Skin epidermis (tissue), 12 donors: ENCODE results near the gene ZBP1.

Experiments
- H3K27ac ChIP-seq, 21 experiments: fragments of 200-600 bp; sonication (generic) in 11 of 21; one replicate each; pipeline ENCODE4 v1.5.0; 2020; ENCODE audit warnings: mild to moderate bottlenecking in 3 of 21, inconsistent platforms in 2 of 21, moderate library complexity in 2 of 21
- H3K4me3 ChIP-seq, 7 experiments: fragments of 200-600 bp; sonication (generic) in 2 of 7; one replicate each; pipeline ENCODE4 v1.5.0; 2020; ENCODE audit warnings: inconsistent platforms in 2 of 7, mild to moderate bottlenecking in 2 of 7, moderate library complexity in 1 of 7

Gene ZBP1

DNA sequence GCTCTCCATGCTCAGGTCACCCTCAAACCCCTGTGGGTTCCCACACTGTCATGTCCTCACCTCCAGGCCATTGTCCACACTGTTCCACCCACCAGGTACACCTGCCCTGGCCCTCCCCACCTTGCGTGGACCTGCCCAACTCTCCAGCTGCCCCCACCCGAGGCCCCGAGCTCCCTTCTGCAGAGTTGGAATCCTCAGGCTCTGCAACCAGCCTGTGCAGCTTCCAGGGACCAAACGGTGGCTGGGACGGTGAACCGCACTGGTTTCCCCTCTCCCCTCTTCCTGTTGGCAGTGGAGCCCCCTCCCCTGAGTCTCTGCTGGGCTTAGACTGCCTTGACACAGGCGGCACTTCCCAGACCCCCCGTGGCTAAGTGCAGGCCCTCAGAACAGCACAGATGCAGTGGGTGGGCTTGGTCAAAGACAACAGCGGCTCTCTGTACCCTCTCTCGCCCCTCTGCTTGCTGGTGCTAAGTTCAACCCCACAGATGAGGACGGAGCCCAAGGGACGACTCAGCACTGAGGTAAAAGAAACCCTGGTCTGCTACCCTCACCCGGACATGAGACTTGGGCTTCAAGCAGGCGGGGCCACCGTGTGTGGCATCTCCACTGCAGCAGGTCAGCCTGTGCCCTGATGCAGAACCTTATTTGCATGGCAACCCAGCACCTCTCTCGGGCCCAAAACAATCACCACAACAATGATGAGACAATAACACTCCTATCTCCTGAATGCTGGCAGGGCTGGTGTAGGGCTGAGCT lies 11.0 kb downstream of the ZBP1 start:
- no peak overlapping the region for H3K27ac ChIP-seq
- no peak overlapping the region for H3K4me3 ChIP-seq

DNA sequence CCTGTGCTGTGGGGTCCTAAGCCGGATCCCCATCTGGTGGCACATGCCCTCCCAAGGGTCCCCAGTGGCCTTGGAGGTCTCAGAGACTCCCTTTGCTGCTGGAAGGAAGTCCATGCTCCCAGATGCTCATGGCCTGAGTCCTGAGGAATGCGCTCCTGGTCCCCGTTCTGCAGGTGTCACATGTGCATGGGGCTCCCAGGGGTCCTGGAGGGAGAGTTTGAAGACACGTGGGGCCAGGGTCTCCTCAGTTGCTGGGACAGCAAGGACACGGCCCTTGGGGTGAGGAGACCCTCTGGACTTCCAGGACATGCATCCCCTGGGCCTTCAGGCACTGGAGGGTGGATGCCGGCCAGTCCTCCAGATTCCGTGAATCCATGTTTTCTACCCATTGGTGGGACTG lies 11.7 kb downstream of the ZBP1 start:
- H3K27ac ChIP-seq = no peak overlapping the region
- H3K4me3 ChIP-seq = no peak overlapping the region

DNA sequence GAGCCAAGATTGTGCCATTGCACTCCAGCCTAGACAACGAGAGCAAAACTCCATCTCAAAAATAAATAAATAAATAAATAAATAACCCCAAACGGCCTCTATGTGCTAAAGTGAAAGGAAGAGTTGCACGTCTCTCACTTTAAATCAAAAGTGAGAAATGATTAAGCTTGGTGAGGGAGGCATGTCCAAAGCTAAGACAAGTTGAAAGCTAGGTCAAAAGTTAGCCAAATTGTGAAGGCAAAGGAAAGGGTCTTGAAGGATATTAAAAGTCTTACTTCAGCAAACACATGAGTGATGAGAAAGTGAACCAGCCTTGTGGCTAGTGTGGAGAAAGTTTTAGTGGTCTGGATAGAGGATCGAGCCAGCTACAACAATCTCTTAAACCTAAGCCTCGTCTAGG lies 14.3 kb downstream of the ZBP1 start:
- Histone ChIP-seq H3K4me3 (no peak overlapping the region), H3K27ac (no peak overlapping the region)

DNA sequence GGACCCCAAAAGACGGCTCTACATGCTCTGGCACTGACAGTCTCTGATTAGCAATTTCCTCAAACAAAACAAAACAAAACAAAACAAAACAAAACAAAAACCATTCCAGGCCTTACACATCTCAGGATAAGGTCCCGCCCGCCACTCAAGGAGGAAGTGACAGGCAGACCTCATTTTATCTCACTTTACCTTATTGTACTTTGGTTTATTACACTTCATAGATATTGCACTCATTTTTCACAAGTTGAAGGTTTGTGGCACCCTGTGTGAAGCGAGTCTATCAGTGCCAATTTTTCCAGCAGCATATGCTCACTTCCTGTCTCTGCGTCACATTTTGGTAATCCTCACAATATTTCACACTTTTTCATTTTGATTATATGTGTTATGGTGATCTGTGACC lies 15.2 kb downstream of the ZBP1 start:
- Histone ChIP-seq H3K27ac (peak overlapping the region in 1 of 21 experiments; percentile 29), H3K4me3 (no peak overlapping the region)

DNA sequence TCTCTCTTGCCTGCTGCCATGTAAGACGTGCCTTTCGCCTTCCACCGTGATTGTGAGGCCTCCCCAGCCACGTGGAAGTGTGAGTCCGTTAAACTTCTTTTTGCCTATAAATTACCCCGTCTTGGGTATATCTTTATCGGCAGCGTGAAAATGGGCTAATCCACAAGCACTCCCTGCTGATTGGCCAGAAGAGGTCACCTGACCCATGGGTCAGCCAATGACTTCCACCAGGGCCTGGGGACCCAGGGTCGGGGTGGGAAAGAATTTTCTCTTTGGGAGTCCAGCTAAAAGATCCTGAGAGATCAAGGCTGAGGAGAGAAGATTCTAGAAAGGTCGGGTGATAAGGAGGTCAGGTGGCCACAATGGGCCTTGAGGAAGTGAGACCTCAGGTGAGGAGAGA lies 17.1 kb downstream of the ZBP1 start:
- H3K27ac ChIP-seq = no peak overlapping the region
- H3K4me3 ChIP-seq = no peak overlapping the region

DNA sequence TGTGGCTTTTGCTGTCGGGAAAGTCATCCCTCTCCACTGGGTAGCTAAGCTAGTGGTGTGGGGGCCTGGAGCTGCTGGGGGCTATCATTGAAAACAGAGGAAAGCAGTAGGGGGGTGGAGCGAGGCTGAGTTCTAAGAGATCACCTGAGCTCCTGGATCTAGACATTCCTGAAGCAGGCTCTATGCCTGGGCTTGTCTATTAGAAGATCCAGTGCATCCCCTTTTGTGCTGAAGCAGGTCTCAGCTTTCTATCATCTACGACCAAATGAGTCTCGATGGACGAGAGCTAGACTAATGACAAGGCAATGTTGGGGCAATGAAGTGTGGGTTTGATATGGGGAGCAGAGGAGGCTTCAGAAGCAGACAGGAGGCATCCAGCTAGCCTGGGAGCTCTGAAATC lies 18.5 kb downstream of the ZBP1 start:
- Histone ChIP-seq H3K4me3 (no peak overlapping the region), H3K27ac (no peak overlapping the region)

DNA sequence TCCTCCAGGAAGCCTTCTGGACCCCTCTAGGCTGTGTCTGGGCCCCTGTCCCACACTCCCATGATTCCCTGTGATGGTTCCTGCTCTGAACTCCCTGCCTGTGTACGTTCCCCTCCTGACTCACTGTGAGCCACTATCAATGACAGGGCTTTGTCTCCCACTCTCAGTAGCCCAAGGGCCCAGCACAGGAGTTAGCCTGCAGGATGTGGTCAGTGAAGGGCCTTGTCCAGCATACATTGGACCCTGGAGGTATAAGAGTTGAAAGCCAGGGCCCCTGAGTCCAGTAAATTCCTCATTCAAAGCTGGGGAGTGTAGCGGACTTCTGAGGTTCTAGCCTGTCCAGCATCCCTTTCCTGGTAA lies 19.0 kb downstream of the ZBP1 start:
- no peak overlapping the region for H3K4me3 ChIP-seq
- H3K27ac ChIP-seq = peak overlapping the region in 1 of 21 experiments; percentile 56

DNA sequence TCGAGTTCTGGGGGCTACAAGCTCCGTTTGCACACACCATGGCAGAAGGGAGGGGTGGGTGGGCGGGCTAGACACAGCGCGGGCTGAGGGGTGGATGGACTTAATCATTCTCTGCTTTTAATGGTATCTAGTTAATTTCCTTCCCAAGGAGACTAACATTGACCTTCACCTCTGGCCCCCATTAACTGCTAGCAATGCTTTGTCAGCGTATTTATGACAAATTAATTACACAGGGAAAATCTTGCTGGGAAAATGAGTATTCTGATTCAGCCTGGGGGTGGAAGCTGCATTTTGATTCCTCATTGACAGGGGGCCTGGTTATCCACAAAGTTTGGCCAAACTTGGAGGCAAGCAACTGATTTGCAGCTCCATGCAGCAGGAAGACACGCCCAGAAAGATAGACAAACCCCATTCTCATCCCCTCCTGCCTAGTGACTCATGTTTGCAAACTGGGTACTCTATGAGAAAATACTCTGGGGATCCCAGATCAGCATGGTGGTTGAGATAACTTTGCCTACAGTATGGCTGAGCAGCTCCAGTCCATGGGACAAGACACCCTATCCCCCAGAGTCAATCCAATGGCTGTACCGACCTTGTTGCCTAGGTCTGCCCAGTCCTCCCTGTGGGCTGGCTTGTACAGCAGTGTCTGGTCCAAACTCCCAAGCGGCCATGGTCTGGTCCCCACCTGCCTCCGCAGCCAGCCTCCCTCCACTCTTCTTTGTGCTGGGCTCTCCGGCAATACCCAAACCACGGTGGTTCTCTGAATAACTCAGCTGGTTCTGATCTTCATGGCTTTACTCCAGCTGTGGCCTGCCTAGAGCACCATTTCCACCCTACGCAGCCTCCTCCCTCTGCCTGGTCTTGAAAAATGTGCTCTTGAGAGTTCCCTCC lies 19.7 kb downstream of the ZBP1 start:
- Histone ChIP-seq H3K27ac (peak overlapping the region in 1 of 21 experiments; percentile 56), H3K4me3 (no peak overlapping the region)

DNA sequence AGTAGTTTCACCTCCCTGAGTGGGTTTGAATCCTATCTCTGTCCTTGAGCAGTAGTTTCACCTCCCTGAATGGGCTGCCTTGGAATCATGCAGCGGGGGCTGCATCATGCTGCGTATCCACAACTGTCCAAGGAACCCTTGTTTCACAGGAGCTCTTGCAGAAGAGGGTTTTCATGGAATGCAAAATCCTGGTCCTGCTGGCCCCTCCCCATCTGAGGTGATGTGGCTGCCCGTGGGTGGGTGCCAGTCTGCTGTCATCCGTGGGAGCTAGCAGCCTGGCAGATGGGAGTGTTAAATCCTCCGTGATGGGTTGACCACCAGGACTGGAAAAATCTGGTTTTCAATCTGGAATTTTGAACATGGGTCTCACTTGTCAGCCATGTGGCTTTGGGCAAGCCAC lies 21.7 kb downstream of the ZBP1 start:
- no peak overlapping the region for H3K4me3 ChIP-seq
- H3K27ac ChIP-seq = no peak overlapping the region

DNA sequence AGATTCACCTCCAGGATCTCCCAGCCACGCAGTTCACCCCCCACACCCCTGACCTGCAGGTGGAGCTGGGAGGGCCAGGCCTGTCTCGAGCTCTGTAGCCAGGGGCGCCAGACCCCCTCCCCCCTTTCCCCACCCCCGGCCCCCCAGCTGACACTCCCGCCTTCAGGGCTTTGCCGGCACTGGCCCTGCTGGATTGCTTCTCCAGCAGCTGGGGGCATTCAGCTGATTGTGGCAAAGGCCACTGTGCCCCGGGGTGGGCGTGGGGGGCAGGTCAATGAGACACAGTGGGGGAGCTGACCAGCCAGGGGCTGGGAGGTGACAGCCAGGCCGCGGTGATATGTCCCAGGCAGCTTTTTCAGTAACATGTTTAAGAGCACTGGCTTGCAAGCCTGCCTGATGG lies 22.2 kb downstream of the ZBP1 start:
- no peak overlapping the region for H3K4me3 ChIP-seq
- H3K27ac ChIP-seq = no peak overlapping the region

DNA sequence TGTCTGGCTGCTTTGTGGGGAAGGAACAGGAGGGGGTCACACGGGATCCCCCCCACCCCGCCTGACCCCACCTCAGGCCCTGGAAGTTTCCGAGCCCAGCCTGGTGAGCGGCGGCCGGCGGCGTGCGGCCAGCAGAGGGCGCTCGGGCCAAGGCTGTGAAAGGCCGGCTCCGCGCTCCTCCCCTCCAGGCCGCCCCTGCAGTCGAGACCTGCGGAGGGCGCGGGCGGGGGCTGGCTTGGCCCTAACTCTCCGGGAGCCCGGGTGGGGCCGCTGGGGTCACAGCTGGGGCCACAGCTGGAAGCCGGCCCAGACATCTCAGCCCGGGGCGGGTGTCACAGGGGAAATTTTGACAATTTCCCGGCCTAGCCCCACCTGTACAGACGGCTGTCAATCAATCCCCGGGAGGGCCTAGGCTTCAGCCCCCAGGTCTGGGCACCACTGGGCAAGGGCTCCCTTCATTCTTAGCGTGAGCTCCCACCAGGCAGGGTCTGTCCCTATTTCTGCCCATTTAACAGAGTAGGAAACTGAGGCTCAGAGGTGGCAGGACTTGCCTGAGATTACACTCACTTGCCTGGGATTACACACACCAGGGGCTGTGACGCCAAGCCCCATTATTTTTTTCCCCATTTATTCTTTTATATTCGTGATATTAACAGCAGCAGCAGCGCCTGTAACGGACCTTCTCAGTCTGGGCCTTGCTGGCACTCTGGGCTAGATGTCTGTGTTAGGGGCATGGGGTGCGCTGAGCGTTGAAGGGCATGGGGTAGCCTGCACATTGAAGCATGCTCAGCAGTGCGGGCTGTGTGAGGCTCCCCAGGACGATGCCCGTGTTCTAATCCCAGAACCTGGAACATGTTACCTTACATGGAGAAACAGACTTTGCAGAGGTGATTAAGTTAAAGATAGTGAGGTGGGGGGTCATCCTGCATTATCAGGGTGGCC lies 23.0 kb downstream of the ZBP1 start:
- H3K4me3 ChIP-seq = no peak overlapping the region
- no peak overlapping the region for H3K27ac ChIP-seq

DNA sequence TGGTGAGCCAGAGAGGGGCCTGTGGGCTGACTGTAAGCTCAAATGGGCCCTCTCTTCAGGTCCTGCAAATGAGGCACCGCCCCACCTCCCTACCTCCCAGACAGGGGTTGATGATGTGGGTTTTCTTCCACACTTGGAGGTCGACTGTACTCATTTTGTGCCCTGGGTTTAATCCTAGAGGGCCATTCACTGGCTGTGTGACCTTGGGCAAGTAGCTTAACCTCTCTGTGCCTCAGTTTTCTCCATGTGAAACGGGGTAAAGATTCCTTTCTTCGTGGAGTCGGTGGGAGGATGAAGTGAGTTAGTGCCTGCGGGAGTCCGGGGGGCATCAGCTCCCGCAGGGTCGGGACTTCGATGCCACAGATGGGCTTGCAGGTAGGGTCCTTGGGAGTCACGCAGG lies 23.9 kb downstream of the ZBP1 start:
- no peak overlapping the region for H3K4me3 ChIP-seq
- H3K27ac ChIP-seq = no peak overlapping the region

DNA sequence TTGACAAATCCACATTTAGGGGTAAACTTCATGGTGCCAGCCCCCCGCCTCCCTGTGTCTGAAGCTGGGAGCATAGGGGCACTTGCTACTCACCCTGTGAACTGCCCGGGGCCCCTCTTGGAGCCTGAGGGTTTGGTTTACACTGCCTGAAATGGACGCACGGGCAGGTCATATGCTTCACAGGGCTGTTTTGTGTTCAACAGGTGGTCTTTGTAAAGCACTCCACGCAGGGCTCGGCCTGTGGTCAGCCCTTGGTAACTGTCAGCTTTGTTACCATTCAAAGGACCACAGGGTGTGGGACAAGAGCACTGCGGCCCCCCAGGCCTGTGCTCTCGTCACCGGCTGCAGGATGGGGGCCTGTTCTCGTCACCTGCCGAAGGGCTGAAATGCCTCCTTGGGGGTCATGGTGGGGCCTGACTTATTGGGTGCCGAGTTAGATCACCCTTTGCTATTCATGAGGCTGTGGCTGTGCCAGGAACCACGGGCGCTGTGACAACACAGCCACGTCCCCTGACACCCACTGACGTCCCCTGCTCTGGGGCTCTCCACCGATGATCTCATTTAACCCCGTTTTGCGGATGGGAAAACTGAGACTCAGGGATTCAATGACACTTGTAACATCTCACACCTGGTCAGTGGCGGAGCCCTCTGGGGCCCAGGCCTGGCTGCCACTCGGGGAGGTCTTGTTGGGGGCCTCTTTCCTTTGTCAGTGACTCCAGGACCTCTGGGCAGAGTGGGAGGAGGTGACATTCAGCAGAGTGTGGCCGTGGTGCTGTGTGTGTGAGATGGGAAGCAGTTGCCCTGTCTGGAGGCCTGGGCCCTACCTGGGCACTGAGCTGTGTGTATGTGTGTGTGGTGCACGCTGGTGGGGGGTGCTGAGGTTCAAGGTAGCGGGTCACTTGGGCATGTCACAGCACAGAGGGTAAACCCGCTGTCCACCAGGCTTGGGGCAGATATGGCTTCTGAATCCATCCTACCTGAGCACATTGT lies 24.9 kb downstream of the ZBP1 start:
- Histone ChIP-seq H3K27ac (no peak overlapping the region), H3K4me3 (no peak overlapping the region)

DNA sequence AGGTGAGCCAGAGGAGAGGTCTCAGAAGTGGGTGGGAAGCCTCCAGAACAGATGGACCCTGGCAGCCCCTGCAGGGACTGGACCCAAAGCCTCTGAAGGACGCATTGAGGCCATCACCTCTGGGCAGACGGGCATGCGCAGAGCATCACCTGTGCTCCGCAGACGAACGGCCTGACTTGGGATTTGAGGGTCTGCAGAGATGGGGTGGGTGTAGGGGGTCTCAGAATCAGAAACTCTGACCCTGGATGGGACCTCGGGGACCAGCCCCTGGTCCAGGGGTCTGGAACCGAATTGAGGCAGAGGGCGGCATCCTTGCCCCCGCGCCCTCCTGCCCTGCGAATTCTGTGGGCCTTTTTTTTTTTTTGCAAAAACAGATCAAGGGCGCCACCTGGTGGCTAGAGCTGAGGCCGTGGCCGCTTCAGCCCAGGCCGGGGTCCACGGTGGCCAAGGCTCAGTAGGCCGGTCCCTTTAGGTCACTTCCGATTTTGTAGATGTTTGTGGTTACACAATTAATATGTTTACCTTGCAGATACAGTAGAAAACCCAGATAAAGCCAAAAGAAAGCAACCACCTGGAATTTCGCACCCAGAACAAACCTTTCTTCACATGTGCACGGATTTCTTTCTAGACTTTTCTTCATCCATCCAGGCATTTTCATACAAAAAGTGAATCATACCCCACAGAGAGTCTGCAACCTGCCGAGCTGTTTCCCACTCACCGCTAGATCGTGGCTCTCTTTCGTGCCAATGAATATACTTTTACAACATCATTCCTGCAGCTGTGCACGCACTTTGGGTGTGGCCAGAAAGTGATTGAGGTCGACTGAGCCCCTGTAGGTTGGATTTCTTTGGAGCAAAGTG lies 25.9 kb downstream of the ZBP1 start:
- H3K4me3 ChIP-seq = no peak overlapping the region
- no peak overlapping the region for H3K27ac ChIP-seq

DNA sequence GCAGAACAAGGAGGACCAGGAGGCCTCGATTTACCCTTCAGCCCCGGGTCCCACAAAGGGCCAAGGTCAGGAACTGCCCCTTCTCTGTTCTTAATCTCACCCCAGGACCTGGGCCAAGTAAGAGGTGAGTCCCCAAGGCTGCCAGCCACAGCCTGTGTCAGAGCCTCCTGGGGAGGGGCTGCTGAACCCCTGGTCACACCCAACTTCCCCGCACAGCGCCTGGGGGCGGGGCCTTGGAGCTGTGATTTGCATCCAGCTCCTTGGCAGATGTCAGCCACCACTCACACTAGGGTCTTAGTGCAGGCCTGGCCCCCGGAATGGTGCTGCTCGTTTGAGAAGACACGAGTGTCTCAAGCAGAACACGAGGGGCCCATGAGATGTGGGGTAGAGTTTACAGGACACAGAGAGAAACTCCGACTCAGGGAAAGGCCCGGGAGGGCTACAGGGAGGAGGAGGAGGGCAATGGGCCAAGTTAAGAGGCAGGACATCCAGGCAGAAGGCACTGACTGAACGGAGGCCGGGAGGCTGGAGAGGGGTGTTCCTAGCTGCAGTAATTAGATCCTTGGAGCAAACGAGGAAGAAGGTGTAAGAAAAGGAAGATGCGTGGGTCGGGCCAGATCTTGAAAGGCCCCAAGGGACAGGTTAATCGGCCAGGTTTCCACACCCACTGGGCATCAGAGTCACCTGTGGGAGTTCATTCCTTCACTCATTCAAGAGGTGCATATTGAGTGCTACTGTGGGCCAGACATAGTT lies 26.9 kb downstream of the ZBP1 start:
- no peak overlapping the region for H3K27ac ChIP-seq

DNA sequence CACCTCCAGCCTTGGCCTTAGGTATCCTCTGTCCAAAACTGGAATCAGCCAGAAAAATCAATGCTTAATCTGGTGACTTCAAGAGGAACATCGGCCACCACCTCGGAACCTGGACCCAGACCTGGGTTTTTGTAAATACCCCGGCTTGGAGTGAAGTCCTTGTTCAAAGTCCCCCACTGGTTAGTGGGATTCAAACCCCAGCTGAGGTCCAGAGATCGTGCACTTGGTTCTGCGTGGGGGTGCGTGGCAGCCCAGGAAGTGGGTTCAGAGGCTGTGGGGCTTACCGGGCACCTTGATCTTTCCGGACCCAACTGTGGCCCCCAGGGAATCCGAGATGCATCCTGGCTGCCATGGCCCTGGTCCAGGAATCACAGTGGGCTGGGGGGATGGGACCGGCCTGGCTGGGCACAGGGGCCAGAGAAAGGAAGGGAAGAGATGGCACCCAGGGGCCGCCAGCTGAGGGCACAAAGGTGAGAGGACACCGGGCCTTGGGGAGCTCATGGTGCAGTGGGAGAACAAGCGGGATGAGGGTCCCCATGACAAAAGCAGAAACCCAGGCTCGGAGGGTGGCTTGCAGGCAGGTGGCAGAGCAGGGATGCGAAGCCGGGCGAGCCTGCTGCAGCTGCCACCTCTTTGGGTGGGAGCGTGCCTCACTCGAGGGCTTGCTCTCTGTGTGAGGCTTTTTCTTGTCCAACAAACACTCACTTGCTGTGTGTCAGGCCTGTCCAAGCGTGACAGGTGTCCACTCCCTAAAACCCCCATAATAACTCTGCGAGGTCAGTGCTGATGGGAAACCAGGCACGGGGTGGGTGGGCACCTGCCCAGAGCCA lies 27.7 kb downstream of the ZBP1 start:
- Histone ChIP-seq H3K4me3 (no peak overlapping the region), H3K27ac (no peak overlapping the region)

More for the DNA sequence above, 26.9 kb downstream of the ZBP1 start:
- H3K4me3 ChIP-seq = no peak overlapping the region
